Muscle layer of colon (tissue), 2 donors: Measurements from ENCODE around the gene CACFD1.

ENCODE experiments used
- H3K27ac ChIP-seq: one replicate; pipeline ENCODE4 v1.7.0; 2013; ENCODE audit warnings: low read depth, mild to moderate bottlenecking, low read length, moderate library complexity
- H3K27me3 ChIP-seq, 2 donors: one replicate each; pipeline ENCODE4 v1.7.0; 2013; ENCODE audit warnings: low read length in 2 of 2, mild to moderate bottlenecking in 2 of 2; ENCODE audit not compliant: insufficient read depth in 2 of 2, control insufficient read depth in 1 of 2
- H3K36me3 ChIP-seq: one replicate; pipeline ENCODE4 v1.7.0; 2013; ENCODE audit warnings: mild to moderate bottlenecking, low read length; ENCODE audit not compliant: insufficient read depth
- H3K4me1 ChIP-seq: one replicate; pipeline ENCODE4 v1.7.0; 2013; ENCODE audit warnings: mild to moderate bottlenecking, low read length; ENCODE audit not compliant: insufficient read depth
- H3K4me3 ChIP-seq, 2 donors: one replicate each; pipeline ENCODE4 v1.7.0; 2013; ENCODE audit warnings: low read length in 2 of 2, low read depth in 1 of 2, mild to moderate bottlenecking in 1 of 2, moderate library complexity in 1 of 2
- H3K9ac ChIP-seq: one replicate; pipeline ENCODE4 v1.7.0; 2013; ENCODE audit warnings: low read length
- H3K9me3 ChIP-seq: one replicate; pipeline ENCODE4 v1.7.0; 2013; ENCODE audit warnings: mild to moderate bottlenecking, low read length
- donor health status: abdominal sarcoma.
- donor health status: Adenocarcinoma of cecum.

Gene CACFD1

GRCh38 chr9:133468777-133469421, 9.1 kb downstream of the CACFD1 start:
- no peaks in the 10 kb centered on the region for H3K9me3 ChIP-seq
- H3K27ac ChIP-seq, result no peak overlapping the region
- H3K4me1 ChIP-seq, result no peaks in the 10 kb centered on the region
- H3K4me3 ChIP-seq, result no peak overlapping the region
- H3K27me3 ChIP-seq, result no peaks in the 10 kb centered on the region
- H3K9ac ChIP-seq, result no peak overlapping the region
- no peaks in the 10 kb centered on the region for H3K36me3 ChIP-seq

GRCh38 chr9:133470427-133470924, 10.7 kb downstream of the CACFD1 start:
- Histone ChIP-seq H3K36me3 (no peaks in the 10 kb centered on the region), H3K9ac (no peak overlapping the region), H3K27me3 (no peaks in the 10 kb centered on the region), H3K27ac (no peak overlapping the region), H3K9me3 (no peaks in the 10 kb centered on the region), H3K4me1 (no peaks in the 10 kb centered on the region), H3K4me3 (no peak overlapping the region)

- no peaks in the 10 kb centered on the region for H3K9me3 ChIP-seq
- H3K36me3 ChIP-seq, result no peaks in the 10 kb centered on the region
- no peak overlapping the region for H3K27ac ChIP-seq
- no peak overlapping the region for H3K4me3 ChIP-seq
- H3K9ac ChIP-seq, result no peak overlapping the region
- no peaks in the 10 kb centered on the region for H3K4me1 ChIP-seq
- H3K27me3 ChIP-seq, result no peaks in the 10 kb centered on the region
Measured at GRCh38 chr9:133470988-133471387, 11.2 kb downstream of the CACFD1 start.

- H3K9me3 ChIP-seq, result no peaks in the 10 kb centered on the region
- H3K27ac ChIP-seq, result no peak overlapping the region
- no peak overlapping the region for H3K4me3 ChIP-seq
- H3K9ac ChIP-seq, result no peak overlapping the region
- no peaks in the 10 kb centered on the region for H3K36me3 ChIP-seq
- no peaks in the 10 kb centered on the region for H3K4me1 ChIP-seq
- no peaks in the 10 kb centered on the region for H3K27me3 ChIP-seq
Measured at GRCh38 chr9:133471551-133472276, 11.9 kb downstream of the CACFD1 start.

GRCh38 chr9:133472277-133472645, 12.5 kb downstream of the CACFD1 start:
- H3K36me3 ChIP-seq, result no peaks in the 10 kb centered on the region

GRCh38 chr9:133472753-133473378, 13.1 kb downstream of the CACFD1 start:
- H3K9ac ChIP-seq, result no peak overlapping the region
- H3K9me3 ChIP-seq, result no peaks in the 10 kb centered on the region
- no peaks in the 10 kb centered on the region for H3K4me1 ChIP-seq
- no peak overlapping the region for H3K27ac ChIP-seq
- no peaks in the 10 kb centered on the region for H3K36me3 ChIP-seq
- no peaks in the 10 kb centered on the region for H3K27me3 ChIP-seq
- H3K4me3 ChIP-seq, result no peak overlapping the region

More at GRCh38 chr9:133472277-133472645, 12.5 kb downstream of the CACFD1 start:
- no peaks in the 10 kb centered on the region for H3K4me1 ChIP-seq
- no peak overlapping the region for H3K4me3 ChIP-seq
- no peak overlapping the region for H3K9ac ChIP-seq
- no peaks in the 10 kb centered on the region for H3K9me3 ChIP-seq
- H3K27me3 ChIP-seq, result no peaks in the 10 kb centered on the region
- no peak overlapping the region for H3K27ac ChIP-seq

GRCh38 chr9:133473743-133474142, 14.0 kb downstream of the CACFD1 start:
- no peaks in the 10 kb centered on the region for H3K4me1 ChIP-seq
- no peaks in the 10 kb centered on the region for H3K27me3 ChIP-seq
- H3K9me3 ChIP-seq, result no peaks in the 10 kb centered on the region
- no peak overlapping the region for H3K9ac ChIP-seq
- no peaks in the 10 kb centered on the region for H3K36me3 ChIP-seq
- no peak overlapping the region for H3K4me3 ChIP-seq
- no peak overlapping the region for H3K27ac ChIP-seq

- no peak overlapping the region for H3K9ac ChIP-seq
- H3K4me3 ChIP-seq, result no peak overlapping the region
- no peak overlapping the region for H3K27ac ChIP-seq
- H3K4me1 ChIP-seq, result peaks cover under 1% of the 10 kb centered on the region
- H3K9me3 ChIP-seq, result no peaks in the 10 kb centered on the region
- H3K27me3 ChIP-seq, result no peaks in the 10 kb centered on the region
- H3K36me3 ChIP-seq, result no peaks in the 10 kb centered on the region
Measured at GRCh38 chr9:133474215-133474614, 14.4 kb downstream of the CACFD1 start.

- Histone ChIP-seq H3K36me3 (no peaks in the 10 kb centered on the region), H3K4me3 (no peak overlapping the region), H3K4me1 (peaks cover 7% of the 10 kb centered on the region), H3K9me3 (no peaks in the 10 kb centered on the region), H3K9ac (no peak overlapping the region), H3K27ac (no peak overlapping the region), H3K27me3 (no peaks in the 10 kb centered on the region)
Measured at GRCh38 chr9:133474853-133475252, 15.1 kb downstream of the CACFD1 start.

GRCh38 chr9:133475292-133476012, 15.7 kb downstream of the CACFD1 start:
- no peak overlapping the region for H3K9ac ChIP-seq
- no peaks in the 10 kb centered on the region for H3K9me3 ChIP-seq
- no peak overlapping the region for H3K4me3 ChIP-seq
- peaks cover 8% of the 10 kb centered on the region for H3K4me1 ChIP-seq
- no peaks in the 10 kb centered on the region for H3K36me3 ChIP-seq
- H3K27ac ChIP-seq, result no peak overlapping the region
- H3K27me3 ChIP-seq, result no peaks in the 10 kb centered on the region
